CD14-positive monocyte (primary cell): ENCODE measurements around the gene CHN2. TPM values are rescaled to one million over a fixed set of nuclear protein-coding genes. Genes with fewer than 3 reads are reported as not detected.

Experiments
- DNase-seq, 3 donors: peaks; one replicate each; pipeline ENCODE4 v3.0.0-alpha.2; 2011 to 2022
- H2AFZ ChIP-seq: 2 replicates; pipeline ENCODE4 v1.6.0; 2012; ENCODE audit warnings: mild to moderate bottlenecking, low read depth, low read length, inconsistent platforms; ENCODE audit not compliant: insufficient read depth, poor library complexity, severe bottlenecking
- H3K27ac ChIP-seq, 2 donors: 1 replicate in 1 of 2; 2 replicates in 1 of 2; pipeline ENCODE4 v1.5.1; 2012 to 2013; ENCODE audit warnings: low read length in 2 of 2, control low read depth in 1 of 2, inconsistent platforms in 1 of 2, low read depth in 1 of 2, mild to moderate bottlenecking in 1 of 2
- H3K27me3 ChIP-seq, 2 donors: one replicate each; pipeline versions ENCODE4 v1.6.0 to v1.6.1; 2011 to 2013; ENCODE audit warnings: low read length in 2 of 2; ENCODE audit not compliant: control insufficient read depth in 2 of 2, insufficient read depth in 2 of 2
- H3K36me3 ChIP-seq, 2 donors: replicated peaks in 1 of 2; 1 replicate in 1 of 2; 2 replicates in 1 of 2; pipeline versions ENCODE4 v1.5.1 to v1.6.1; 2012 to 2013; ENCODE audit warnings: low read length in 2 of 2, control low read depth in 1 of 2, inconsistent platforms in 1 of 2, mild to moderate bottlenecking in 1 of 2; ENCODE audit not compliant: insufficient read depth in 2 of 2, control insufficient read depth in 1 of 2
- H3K4me1 ChIP-seq, 2 donors: 1 replicate in 1 of 2; 2 replicates in 1 of 2; pipeline versions ENCODE4 v1.5.1 to v1.6.1; 2012 to 2013; ENCODE audit warnings: low read length in 2 of 2, control low read depth in 1 of 2, inconsistent platforms in 1 of 2, mild to moderate bottlenecking in 1 of 2, moderate library complexity in 1 of 2; ENCODE audit not compliant: insufficient read depth in 2 of 2, control insufficient read depth in 1 of 2
- H3K4me2 ChIP-seq: replicated peaks from 2 replicates; pipeline ENCODE3; 2012; ENCODE audit warnings: low read length, moderate library complexity, mild to moderate bottlenecking; ENCODE audit not compliant: poor library complexity, severe bottlenecking; ENCODE audit errors: extremely low read depth
- H3K4me3 ChIP-seq, 3 experiments: fragments of 200-600 bp in 1 of 3; sonication (generic) in 1 of 3; replicated peaks in 1 of 3; 1 replicate in 2 of 3; 2 replicates in 1 of 3; pipeline ENCODE4 v1.5.1; 2011 to 2013; ENCODE audit warnings: low read length in 3 of 3, mild to moderate bottlenecking in 3 of 3, control low read depth in 2 of 3, low read depth in 2 of 3, inconsistent platforms in 1 of 3, moderate library complexity in 1 of 3
- H3K79me2 ChIP-seq: 2 replicates; pipeline ENCODE4 v1.6.0; 2012; ENCODE audit warnings: mild to moderate bottlenecking, control low read depth, inconsistent platforms, low read length, moderate library complexity; ENCODE audit not compliant: insufficient read depth
- H3K9ac ChIP-seq: 2 replicates; pipeline ENCODE4 v1.6.0; 2017; ENCODE audit warnings: low read length, mild to moderate bottlenecking; ENCODE audit not compliant: insufficient read depth, poor library complexity, severe bottlenecking
- H3K9me3 ChIP-seq, 2 donors: replicated peaks in 1 of 2; 1 replicate in 1 of 2; 2 replicates in 1 of 2; pipeline versions ENCODE4 v1.5.1 to v1.6.1; 2012 to 2013; ENCODE audit warnings: low read length in 2 of 2, control low read depth in 1 of 2; ENCODE audit not compliant: control insufficient read depth in 1 of 2, insufficient read depth in 1 of 2
- H4K20me1 ChIP-seq: 2 replicates; pipeline ENCODE4 v1.6.0; 2012; ENCODE audit warnings: mild to moderate bottlenecking, low read length, control low read depth, moderate library complexity; ENCODE audit not compliant: insufficient read depth
- H3K27ac Mint-ChIP-seq, 7 donors: one replicate each; pipeline ENCODE4 v1.8.0; 2020; ENCODE audit warnings: mild to moderate bottlenecking in 7 of 7, mixed read lengths in 7 of 7, moderate library complexity in 6 of 7, inconsistent platforms in 2 of 7
- H3K27me3 Mint-ChIP-seq, 3 donors: one replicate each; pipeline ENCODE4 v1.8.0; 2021 to 2022; ENCODE audit warnings: low read depth in 3 of 3, mild to moderate bottlenecking in 3 of 3, mixed read lengths in 3 of 3, moderate library complexity in 3 of 3, inconsistent platforms in 1 of 3
- H3K36me3 Mint-ChIP-seq, 2 donors: one replicate each; pipeline ENCODE4 v1.8.0; 2020; ENCODE audit warnings: mixed read lengths in 2 of 2, inconsistent platforms in 1 of 2, mild to moderate bottlenecking in 1 of 2
- H3K4me1 Mint-ChIP-seq: one replicate; pipeline ENCODE4 v1.8.0; 2020; ENCODE audit warnings: mild to moderate bottlenecking, mixed read lengths
- H3K4me3 Mint-ChIP-seq, 2 donors: one replicate each; pipeline ENCODE4 v1.8.0; 2020; ENCODE audit warnings: mild to moderate bottlenecking in 2 of 2, mixed read lengths in 2 of 2, moderate library complexity in 1 of 2
- H3K9me3 Mint-ChIP-seq, 7 donors: one replicate each; pipeline ENCODE4 v1.8.0; 2020 to 2022; ENCODE audit warnings: mixed read lengths in 7 of 7, mild to moderate bottlenecking in 6 of 7, moderate library complexity in 6 of 7, inconsistent platforms in 2 of 7
- CTCF ChIP-seq: fragments of 200-600 bp; IDR thresholded peaks from one replicate; pipeline ENCODE4 v1.8.0; 2022; ENCODE audit warnings: antibody characterized with exemption, mild to moderate bottlenecking
- WGBS: methylation state at CpG from one replicate; pipeline ENCODE4 v1.1.5; 2013; ENCODE audit warnings: missing lambda C conversion rate; ENCODE audit not compliant: insufficient coverage; 5-methylcytosine and 5-hydroxymethylcytosine counted together
- intact Hi-C, 2 donors: fragments of 100-400 bp; cut with micrococcal nuclease; formaldehyde crosslinking; loops; one replicate each; pipeline versions ENCODE4 v1.15.0 to v1.15.1; 2023
- polyA plus RNA-seq, 3 donors: library from polyadenylated mRNA; depleted of rRNA in 1 of 3; unstranded in 2 of 3; stranded (reverse) in 1 of 3; fragments of 300-500 nt in 2 of 3; fragments of >200 nt in 1 of 3; fragmentation: Illumina TruSeq in 2 of 3; gene quantifications; 1 replicate in 2 of 3; 2 replicates in 1 of 3; pipeline ENCODE4 v1.2.3, GENCODE V29; 2012 to 2021

The CHN2 gene
- polyA plus RNA-seq, 3 donors: 26.6 to 66.5 (median 44.8) TPM

- Mint-ChIP-seq H3K9me3 (peaks cover 0 to 2% (median 0%) of the 10 kb centered on the region in 7 donors), H3K27me3 (peaks cover 0 to 3% (median 2%) of the 10 kb centered on the region in 3 donors), H3K4me3 (no peak overlapping the region), H3K27ac (no peak overlapping the region), H3K4me1 (peaks cover 17% of the 10 kb centered on the region), H3K36me3 (peaks cover 17 to 26% of the 10 kb centered on the region in 2 donors)
- no peak overlapping the region for H3K27ac ChIP-seq
- H2AFZ ChIP-seq: no peak overlapping the region
- peaks cover 0 to 3% of the 10 kb centered on the region in 2 donors for H3K36me3 ChIP-seq
- no peak overlapping the region for H3K4me3 ChIP-seq
- H3K4me1 ChIP-seq: peaks cover 14 to 18% of the 10 kb centered on the region in 2 donors
- no peaks in the 10 kb centered on the region for H3K9me3 ChIP-seq
- DNase-seq: no peak
- 93% methylated on average over 12 of the region's 12 CpGs for WGBS
- peaks cover 77% of the 10 kb centered on the region for H4K20me1 ChIP-seq
- no peak overlapping the region for H3K4me2 ChIP-seq
- TF ChIP-seq CTCF: no peak
- H3K9ac ChIP-seq: no peak overlapping the region
- intact Hi-C loops: no loop called here
- H3K79me2 ChIP-seq: no peaks in the 10 kb centered on the region
- H3K27me3 ChIP-seq: no peaks in the 10 kb centered on the region
These were observed 98.5 kb downstream of the CHN2 start for GRCh38 chr7:29292886-29293658.

- Histone ChIP-seq H3K4me2 (no peak overlapping the region), H4K20me1 (peaks cover 69% of the 10 kb centered on the region), H3K27me3 (no peaks in the 10 kb centered on the region), H3K9ac (no peak overlapping the region), H3K79me2 (no peaks in the 10 kb centered on the region), H3K4me1 (peaks cover 3 to 4% of the 10 kb centered on the region in 2 donors), H3K27ac (no peak overlapping the region), H3K36me3 (peaks cover 0 to 3% of the 10 kb centered on the region in 2 donors), H3K4me3 (no peak overlapping the region), H3K9me3 (no peaks in the 10 kb centered on the region), H2AFZ (no peak overlapping the region)
- Mint-ChIP-seq H3K27ac (no peak overlapping the region), H3K27me3 (peaks cover 0 to 2% (median 1%) of the 10 kb centered on the region in 3 donors), H3K36me3 (peaks cover 19 to 21% of the 10 kb centered on the region in 2 donors), H3K4me1 (peaks cover 3% of the 10 kb centered on the region), H3K4me3 (no peak overlapping the region), H3K9me3 (peaks cover 0 to 2% (median 0%) of the 10 kb centered on the region in 7 donors)
- TF ChIP-seq CTCF: no peak
- DNase-seq: no peak
- intact Hi-C loops: no loop called here
These were observed 101.8 kb downstream of the CHN2 start for GRCh38 chr7:29296421-29296820.
